GM21825 (cell line): ENCODE data around the gene SUCLG2.
A peak's percentile ranks its signal among the peaks of the same experiment; 100 is the strongest.

ENCODE experiments used
- ATAC-seq: cut with Tn5 transposase; IDR thresholded peaks from one replicate; pipeline ENCODE4 v1.9.1; 2021; ENCODE audit warnings: mild to moderate bottlenecking, moderate library complexity; ENCODE audit not compliant: unreplicated experiment

The SUCLG2 gene, protein sequence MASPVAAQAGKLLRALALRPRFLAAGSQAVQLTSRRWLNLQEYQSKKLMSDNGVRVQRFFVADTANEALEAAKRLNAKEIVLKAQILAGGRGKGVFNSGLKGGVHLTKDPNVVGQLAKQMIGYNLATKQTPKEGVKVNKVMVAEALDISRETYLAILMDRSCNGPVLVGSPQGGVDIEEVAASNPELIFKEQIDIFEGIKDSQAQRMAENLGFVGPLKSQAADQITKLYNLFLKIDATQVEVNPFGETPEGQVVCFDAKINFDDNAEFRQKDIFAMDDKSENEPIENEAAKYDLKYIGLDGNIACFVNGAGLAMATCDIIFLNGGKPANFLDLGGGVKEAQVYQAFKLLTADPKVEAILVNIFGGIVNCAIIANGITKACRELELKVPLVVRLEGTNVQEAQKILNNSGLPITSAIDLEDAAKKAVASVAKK

DNA sequence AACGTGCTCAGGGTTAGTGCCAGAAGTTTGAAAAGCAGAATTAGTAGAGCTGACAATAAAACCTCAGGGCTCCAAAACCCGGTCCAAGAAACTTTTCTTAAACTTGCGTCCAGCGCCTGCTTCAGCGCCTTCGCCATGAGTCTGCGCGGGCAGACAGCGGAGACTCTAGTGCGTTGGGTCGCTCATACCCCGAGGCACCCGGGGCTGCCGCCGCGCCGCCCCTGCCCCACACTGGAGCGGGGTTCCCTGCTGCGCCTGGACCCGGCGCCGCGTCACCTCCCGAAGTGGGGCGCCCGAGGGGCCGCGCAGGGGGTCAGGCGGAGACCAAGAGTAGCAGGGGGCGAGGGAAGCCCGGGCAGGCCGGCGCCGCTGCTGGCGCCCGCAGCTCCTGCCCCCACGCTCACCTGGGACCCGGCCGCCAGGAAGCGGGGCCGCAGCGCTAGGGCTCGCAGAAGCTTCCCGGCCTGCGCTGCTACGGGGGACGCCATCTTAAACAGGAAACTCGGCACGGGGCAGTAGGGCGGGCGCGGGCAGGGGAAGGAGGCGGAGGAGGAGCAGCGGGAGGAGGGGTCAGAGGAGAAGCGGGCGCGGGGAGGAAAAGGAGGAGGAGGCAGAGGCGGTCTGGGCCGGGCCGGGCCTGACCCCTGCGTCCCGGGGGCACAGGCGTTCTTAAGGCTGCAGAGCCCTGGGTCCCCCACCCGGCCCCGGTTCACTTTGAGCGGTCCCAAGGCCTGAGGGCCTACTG, at the start of gene SUCLG2:
Gene SUCLG2 (minus strand): TSS at position 514 of the 745 bp plus-strand sequence. CDS start 26 bp downstream, at position 488.
- ATAC-seq = peak; percentile 76

GRCh38 chr3:67700596-67700995, 46.2 kb upstream of the SUCLG2 start:
- no peak for ATAC-seq

- ATAC-seq = no peak
These were observed 45.5 kb upstream of the SUCLG2 start for GRCh38 chr3:67699882-67700281.

DNA sequence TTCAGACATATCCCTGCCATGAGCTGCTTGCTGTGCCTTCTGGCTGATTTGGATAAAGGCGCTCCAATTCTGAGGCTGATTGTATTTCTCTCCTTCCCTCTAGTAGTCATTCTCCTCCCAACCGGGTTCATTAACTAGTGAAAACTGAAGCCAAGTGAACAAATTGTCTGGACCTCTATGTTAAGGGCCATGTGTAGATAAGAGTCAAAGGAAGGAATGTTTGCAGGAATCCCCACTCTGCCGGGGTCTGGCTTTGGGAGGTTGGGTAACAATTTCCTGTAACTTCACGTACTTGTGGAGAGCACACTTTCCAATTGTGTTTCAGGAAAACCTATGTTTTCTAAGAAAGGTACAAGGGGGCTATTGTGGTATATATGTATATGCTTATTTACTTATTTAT, 38.2 kb upstream of the SUCLG2 start:
- no peak for ATAC-seq

GRCh38 chr3:67691926-67692325, 37.5 kb upstream of the SUCLG2 start:
- no peak for ATAC-seq

GRCh38 chr3:67691207-67691606, 36.8 kb upstream of the SUCLG2 start:
- ATAC-seq = no peak

GRCh38 chr3:67689806-67690205, 35.4 kb upstream of the SUCLG2 start:
- no peak for ATAC-seq

- ATAC-seq = no peak
These were observed 33.8 kb upstream of the SUCLG2 start for GRCh38 chr3:67688231-67688630.

DNA sequence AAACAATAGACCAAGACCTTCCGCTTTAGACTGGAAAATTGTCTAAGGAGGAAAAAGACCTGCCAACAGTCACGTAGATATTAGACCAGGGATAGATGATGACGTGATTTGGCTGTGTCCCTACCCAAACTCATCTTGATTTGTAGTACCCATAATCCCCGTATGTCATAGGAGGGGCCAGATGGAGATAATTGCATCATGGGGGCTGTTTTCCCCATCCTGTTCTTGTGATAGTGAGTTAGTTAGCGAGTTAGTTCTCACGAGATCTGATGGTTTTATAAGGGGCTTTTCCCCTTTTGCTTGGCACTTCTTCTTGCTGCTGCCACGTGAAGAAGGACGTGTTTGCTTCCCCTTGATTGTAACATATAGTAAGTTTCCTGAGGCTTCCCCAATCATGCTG, 31.7 kb upstream of the SUCLG2 start:
- ATAC-seq = no peak

DNA sequence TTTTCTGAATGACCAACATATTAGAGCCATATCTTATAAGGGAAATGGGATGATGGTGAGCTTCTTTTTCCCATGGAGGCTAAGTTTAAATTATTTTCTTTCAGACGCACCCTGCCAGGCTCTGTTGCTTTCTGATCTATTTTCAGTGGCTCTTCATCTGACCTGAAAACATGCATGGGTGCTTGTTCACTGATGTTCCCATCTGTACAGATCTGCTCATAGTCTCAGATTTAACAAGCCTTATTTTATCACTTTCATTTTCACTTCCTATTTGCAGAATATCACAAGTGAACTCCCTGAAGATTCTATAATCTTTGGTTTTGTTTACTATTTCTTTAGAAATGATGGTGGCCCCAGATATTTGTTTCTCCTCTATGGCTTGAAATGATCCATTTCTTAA, 31.1 kb upstream of the SUCLG2 start:
- ATAC-seq = peak; percentile 99

- ATAC-seq = no peak
These were observed 29.8 kb upstream of the SUCLG2 start for GRCh38 chr3:67684211-67684610.

GRCh38 chr3:67683522-67683921, 29.1 kb upstream of the SUCLG2 start:
- no peak for ATAC-seq

- no peak for ATAC-seq
These were observed 24.3 kb upstream of the SUCLG2 start for GRCh38 chr3:67678665-67679064.

DNA sequence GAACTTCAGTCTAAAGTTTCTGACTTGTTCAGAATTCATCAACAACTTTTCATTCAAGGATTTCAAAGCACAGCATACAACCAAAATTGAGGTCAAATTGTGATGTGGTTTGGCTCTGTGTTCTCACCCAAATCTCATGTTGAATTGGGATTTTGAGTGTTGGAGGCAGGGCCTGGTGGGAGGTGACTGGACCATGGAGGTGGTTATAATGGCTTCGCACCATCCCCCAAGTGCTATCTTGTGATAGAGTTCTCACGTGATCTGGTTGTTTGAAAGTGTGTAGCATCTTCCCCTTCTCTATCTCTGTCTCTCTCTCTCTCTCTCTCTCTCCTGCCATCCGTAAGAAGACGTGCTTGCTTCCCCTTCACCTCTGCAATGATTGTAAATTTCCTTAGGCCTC, 19.6 kb upstream of the SUCLG2 start:
- ATAC-seq = no peak

- no peak for ATAC-seq
These were observed 8.3 kb upstream of the SUCLG2 start for GRCh38 chr3:67662733-67663132.

GRCh38 chr3:67661089-67661488, 6.7 kb upstream of the SUCLG2 start:
- ATAC-seq = no peak

GRCh38 chr3:67657192-67657591, 2.8 kb upstream of the SUCLG2 start:
- no peak for ATAC-seq

- no peak for ATAC-seq
These were observed 2.2 kb upstream of the SUCLG2 start for GRCh38 chr3:67656614-67657013.

- peak; percentile 52 for ATAC-seq
These were observed 1.1 kb upstream of the SUCLG2 start for GRCh38 chr3:67655364-67656121.

DNA sequence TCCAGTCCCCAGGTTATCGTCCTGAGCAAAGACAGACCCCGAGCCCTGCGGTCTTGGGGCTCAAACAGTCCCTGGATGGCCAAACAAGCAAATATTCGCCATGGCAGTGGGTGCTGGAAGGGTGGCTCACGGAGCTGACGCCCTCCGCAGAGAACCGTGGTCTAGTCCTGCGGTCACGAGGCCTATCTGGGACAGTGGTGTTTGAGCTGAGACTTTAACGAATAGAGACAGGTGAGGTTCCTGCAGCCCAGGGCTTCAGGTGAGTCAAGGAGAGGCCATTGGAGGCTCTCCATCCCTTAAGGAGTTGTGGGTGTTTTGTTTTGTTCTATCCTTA, 399 bp upstream of the SUCLG2 start:
- ATAC-seq = no peak

DNA sequence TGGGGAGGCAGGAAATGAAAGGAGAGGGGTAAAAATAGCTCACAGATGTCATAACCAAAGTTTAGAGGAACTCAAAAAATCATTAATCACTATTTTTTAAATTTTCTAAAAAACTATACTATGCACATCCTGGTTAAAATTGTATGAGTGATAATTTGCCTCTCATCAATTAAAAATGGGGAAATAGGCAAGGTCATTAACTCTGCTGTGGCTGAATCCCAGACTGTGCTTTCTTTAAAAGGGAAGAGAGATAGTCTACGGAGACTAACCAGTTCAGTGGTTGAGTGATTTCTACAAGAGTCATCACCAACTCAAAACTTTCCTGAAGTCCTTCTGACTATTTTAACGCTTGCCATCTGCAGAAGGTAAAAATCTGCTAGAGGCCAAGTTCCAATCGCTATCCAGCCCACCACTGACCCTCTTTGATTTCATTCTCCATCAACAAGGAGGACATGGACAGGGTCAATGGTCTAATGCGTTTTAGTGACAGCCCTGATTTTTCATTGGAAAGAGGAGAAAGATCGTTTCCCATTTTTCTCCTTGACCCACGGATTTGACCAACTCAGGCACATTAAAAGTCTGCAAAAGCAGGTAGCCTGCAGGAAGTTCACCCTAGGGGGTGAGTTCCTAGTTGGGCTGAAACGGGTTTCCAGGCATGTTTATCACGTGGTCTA, 850 bp downstream of the SUCLG2 start:
- peak; percentile 24 for ATAC-seq
